ENCODE measurements around the gene PRDM10.
A peak's percentile ranks its signal among the peaks of the same experiment; 100 is the strongest.

PRDM10 gene

DNA sequence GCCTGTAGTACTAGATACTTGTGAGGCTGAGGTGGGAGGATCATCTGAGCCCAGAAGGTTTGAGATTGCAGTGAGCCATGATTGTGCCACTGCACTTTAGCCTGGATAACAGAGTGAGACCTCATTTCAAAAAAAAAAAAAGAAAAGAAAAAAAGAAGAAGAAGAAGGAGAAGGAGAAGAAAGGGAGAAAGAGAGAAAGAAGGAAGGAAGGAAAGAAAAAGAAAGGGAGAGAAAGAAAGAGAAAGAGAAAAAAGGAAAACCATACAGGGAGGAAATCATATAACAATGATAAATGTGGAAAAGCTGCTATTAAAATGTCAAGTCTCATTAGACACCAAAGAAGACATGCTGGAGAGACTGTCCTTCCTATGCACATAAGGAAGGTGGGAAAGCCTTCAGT is 5.7 kb upstream of the PRDM10 start:
- no peak for DNase-seq

- DNase-seq = no peak
These were observed 4.3 kb upstream of the PRDM10 start for GRCh38 chr11:130006929-130007328.

DNA sequence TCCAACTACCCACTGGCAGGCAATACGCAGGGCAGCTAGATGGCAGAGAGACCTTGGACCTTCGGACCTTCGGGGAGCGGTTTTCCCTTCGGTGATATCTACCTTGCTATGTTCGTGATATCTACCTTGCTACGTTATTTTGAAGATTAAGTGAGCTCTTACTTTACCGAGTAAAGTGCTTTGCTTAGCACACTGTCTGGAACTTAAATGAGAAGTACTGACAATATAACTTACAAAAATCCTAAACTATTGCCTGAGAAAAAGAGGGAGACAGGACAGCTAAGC is 1.0 kb upstream of the PRDM10 start:
- no peak for DNase-seq

GRCh38 chr11:130002846-130003716 is 446 bp upstream of the PRDM10 start:
- DNase-seq = peak; percentile 90 to 91

DNA sequence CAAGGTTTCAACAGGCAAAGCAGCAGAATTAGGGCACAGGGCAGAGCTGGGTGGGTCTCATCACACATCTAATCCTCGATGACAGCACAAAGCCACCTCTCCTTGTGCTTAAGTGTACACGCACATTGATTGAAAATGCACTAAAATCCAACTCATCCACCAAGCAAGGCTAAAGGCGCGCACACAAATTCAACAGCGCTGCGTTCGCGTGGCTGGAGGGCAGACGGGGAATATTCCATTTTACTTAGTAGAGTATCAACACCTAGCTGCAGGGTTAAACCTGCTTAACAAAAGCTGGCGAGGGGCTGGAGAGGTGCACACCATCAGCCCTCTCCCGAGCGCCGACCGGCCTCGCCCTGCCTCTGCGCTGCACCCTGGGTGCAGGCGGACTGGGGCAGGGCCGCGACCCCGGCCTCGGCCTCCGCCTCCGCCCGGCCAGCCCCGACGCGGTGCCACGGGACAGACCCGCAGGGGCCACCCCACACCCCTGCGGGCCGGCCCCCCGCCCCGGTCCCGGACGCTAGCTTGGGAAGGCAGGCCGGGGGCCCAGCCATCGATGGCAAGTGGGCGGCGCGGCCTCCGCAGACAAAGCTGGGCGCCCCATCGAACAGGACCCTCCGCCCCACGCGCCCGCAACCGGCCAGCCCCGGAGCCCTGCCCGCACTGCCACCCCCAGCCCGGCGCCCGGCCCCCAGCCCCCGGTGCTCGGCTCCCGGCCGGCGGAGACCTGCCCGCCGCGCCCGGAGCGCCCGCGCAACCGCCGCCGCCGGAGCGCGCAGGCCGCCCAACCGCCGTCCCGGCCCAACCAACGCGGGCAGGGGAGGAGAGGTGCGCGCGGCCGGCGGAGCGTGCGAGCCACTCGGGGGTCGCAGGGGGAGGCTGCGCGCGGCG is 929 bp downstream of the PRDM10 start:
- DNase-seq = peak; percentile 57 to 62

DNA sequence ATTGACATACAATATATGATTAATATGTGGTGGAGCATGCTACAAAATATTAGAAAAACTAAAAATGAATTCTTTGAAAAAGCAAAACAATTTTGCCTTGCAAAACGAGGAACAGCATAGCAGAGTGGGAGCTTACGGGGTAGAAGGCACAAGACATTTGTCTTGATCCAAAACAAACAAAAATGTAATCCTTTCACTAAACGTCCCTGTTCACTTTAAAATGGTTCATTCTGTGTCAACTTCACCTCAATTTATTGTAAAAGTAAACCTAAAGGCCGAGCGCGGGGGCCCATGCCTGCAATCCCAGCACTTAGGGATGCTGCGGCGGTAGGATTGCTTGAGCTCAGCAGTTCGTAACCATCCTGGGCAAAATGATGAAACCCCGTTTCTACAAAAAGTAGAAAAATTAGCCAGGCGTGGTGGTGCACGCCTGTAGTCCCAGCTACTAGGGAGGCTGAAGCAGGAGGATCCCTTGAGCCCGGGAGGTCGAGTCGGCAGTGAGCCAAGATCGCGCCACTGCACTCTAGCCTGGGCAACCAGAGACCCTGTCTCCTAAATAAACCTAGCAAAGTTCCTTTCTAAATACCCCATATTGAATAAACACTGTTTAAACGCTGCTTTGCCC is 2.0 kb downstream of the PRDM10 start:
- DNase-seq = no peak

DNA sequence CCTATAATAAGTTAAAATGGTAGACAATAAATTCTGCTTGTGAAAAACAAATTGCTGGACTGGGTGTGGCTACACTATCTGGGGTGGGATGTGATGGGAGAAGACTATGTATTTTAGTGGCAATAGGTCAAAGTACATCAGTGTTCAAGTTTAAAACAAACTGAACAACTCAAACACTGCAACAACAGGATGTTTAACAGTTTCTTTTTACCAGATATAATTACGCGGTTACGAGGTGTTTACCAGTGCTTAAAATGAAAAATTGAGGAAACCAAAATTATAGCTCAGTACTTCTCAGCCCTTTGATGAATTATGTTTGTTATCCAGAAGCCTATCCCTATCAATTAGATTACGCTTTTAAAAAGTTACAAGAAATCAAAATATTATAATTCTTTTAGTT is 3.2 kb downstream of the PRDM10 start:
- no peak for DNase-seq

GRCh38 chr11:129998905-129999304 is 3.7 kb downstream of the PRDM10 start:
- no peak for DNase-seq

GRCh38 chr11:129998107-129998506 is 4.5 kb downstream of the PRDM10 start:
- DNase-seq = no peak

GRCh38 chr11:129997513-129997912 is 5.1 kb downstream of the PRDM10 start:
- no peak for DNase-seq

DNA sequence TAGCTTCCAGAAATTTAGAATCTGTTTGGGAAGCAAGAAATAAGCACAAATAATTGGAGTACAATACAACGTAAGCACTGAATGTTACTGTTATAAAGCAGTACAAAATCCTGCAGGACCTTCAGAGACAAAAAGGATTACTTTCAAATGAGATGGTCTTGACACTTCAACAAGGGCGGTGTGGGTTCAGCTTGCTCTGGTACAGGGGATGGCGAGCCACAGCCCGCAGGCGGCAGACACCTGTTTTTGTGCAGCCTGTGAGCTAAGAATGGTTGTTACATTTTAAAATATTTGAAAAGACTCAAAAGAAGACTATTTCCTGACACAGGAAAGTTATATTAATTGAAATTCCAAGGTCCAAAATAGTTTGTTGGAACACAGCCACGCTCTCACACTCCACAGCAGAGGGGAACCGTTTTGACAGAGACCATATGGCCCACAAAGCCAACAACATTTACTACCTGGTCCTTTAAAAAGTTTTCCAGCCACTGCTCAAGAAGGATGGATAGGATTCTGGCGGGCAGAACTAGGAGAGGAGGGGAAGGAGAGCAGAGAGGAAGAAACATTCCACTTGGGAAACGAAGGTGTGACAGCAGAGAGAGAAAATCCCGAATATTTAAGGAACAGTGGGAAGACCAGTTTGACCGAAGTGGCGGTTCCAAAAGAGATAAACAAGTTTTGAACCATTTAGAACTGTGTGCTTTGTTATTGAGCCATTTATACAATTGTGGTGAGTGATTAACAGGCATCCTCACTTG is 6.3 kb downstream of the PRDM10 start:
- DNase-seq = no peak

DNA sequence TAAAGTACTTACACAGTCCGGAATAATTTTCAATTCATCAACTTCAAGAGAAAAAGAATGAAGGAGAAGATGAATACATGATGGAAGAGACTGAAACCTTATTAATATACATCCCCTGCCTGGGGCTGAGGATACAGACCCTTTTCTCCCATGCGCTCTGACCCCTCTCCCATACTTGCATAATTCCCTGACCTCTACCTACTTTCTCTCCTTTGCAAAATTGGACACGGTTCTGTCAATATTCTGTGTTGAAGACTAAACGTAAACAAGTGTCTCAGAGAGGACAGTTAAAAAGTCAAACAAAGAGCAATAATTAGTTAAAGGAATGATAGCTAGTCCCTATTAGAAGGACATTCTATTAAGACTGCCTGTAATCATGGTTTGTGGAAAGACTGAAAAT is 7.5 kb downstream of the PRDM10 start:
- no peak for DNase-seq

GRCh38 chr11:129992161-129992944 is 10.3 kb downstream of the PRDM10 start:
- DNase-seq = peak; percentile 40 to 50

- DNase-seq = no peak
These were observed 13.4 kb downstream of the PRDM10 start for GRCh38 chr11:129989149-129989813.

- no peak for DNase-seq
These were observed 14.7 kb downstream of the PRDM10 start for GRCh38 chr11:129987950-129988349.

GRCh38 chr11:129985823-129986222 is 16.8 kb downstream of the PRDM10 start:
- DNase-seq = no peak

DNA sequence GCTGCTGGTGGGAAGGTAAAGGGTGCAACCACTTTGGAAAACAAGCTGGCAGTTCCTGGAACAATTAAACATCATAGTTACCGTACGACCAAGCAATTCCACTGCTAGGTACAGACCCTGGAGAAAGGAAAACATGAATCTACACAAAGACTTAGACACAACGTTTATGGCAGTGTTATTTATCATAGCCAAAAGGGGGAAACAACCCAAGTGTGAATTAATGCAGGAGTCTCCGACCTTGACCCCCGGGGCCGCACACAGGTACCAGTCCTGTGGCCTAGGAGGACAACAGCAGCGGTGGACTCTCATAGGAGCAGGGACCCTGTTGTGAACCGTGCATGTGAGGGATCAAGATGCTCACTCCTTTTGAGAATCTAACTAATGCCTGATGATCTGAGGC is 22.5 kb downstream of the PRDM10 start:
- no peak for DNase-seq

DNA sequence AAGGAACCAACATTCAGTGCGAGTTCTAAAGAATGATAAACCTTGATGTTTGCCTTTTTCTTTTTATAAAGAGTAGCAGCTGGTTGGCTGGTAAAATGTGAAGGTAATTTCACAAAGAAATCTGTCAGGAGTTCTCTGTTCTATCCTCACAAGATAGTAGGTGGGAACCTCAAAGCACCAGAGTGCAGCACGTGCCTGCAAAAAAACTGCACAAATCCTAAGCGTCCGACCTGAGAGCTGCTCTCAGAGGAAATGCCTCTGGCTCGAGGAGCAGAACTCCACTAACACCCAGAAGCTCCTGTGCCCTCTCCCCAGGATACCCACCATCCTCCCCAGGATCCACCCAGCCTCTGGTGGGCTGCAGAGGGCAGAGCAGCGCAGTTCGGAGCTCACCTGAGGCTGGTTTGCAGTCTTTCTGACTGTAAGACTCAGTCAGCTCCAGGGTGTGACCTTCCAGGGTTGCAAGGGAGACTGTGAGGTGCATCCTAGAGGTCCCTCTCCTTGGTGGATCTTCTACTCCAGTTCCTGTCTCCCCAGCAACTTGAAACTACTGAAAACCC is 23.5 kb downstream of the PRDM10 start:
- no peak for DNase-seq

- DNase-seq = no peak
These were observed 24.2 kb downstream of the PRDM10 start for GRCh38 chr11:129978447-129978846.

DNA sequence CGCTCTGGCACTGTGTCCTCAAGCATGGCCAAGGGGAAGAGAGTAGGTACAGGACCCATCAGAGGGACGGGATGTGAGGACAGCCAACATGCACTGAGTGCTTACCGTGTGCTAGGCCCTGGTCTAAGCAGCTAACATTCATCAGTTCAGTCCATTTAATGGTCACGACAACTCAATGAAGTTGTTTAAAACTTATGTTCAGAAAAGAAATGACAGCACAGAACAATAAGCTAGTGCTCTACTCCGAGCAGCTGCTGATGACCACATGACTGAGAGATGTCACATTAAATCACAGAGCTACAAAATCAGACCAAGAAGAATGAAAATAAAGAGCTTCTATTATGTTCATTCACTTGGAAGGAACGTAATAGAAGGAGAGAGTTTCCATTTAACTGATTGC is 26.3 kb downstream of the PRDM10 start:
- DNase-seq = no peak

GRCh38 chr11:129975543-129975942 is 27.1 kb downstream of the PRDM10 start:
- no peak for DNase-seq
